Measurements from ENCODE around the gene SRPK2. TPM values are rescaled to one million over a fixed set of nuclear protein-coding genes. Genes with fewer than 3 reads are reported as not detected.
A peak's percentile ranks its signal among the peaks of the same experiment; 100 is the strongest.
"Not testable (repeated sequence)": the region's sequence is repeated elsewhere in the genome, so short reads cannot be mapped to it uniquely, and the experiment has no call there.

Gene SRPK2
- polyA plus RNA-seq, 4 donors: 12.2 to 24.7 (median 14.1) TPM

- peaks cover 6 to 18% (median 12%) of the 10 kb centered on the region in 3 donors for H3K4me1 ChIP-seq (ENCODE audit: control insufficient read depth in 3 of 3, insufficient read depth in 2 of 3, low read depth in 1 of 3, low read length in 2 of 3)
- FAIRE-seq: no peak
Observed at GRCh38 chr7:105353752-105354328, 34.9 kb downstream of the SRPK2 start.

GRCh38 chr7:105352901-105353668 lies 35.6 kb downstream of the SRPK2 start:
- no peaks in the 10 kb centered on the region for H3K27me3 ChIP-seq (ENCODE audit: control insufficient read depth in 3 of 3, insufficient read depth in 3 of 3, low read length in 3 of 3)
- H3K27ac ChIP-seq (ENCODE audit: low read depth in 1 of 3, low read length in 2 of 3): peak overlapping the region in 1 of 3 donors; percentile 76
- peak; percentile 54 to 92 for DNase-seq
- H3K4me1 ChIP-seq (ENCODE audit: control insufficient read depth in 3 of 3, insufficient read depth in 2 of 3, low read depth in 1 of 3, low read length in 2 of 3): peaks cover 6 to 18% (median 12%) of the 10 kb centered on the region in 3 donors
- 47 to 70% (median 47%) methylated on average over 4 of the region's 4 CpGs for WGBS, 3 donors
- no peaks in the 10 kb centered on the region for H3K36me3 ChIP-seq (ENCODE audit: control insufficient read depth in 3 of 3, insufficient read depth in 2 of 3, low read depth in 1 of 3, low read length in 3 of 3)
- H3K4me3 ChIP-seq (ENCODE audit: low read depth in 1 of 3, low read length in 3 of 3): no peak overlapping the region
- peaks cover 0 to 5% of the 10 kb centered on the region in 2 donors for H3K9me3 ChIP-seq (ENCODE audit: control insufficient read depth in 2 of 2, insufficient read depth in 1 of 2, low read depth in 1 of 2, low read length in 1 of 2)
- no peak for FAIRE-seq

More at GRCh38 chr7:105353752-105354328, 34.9 kb downstream of the SRPK2 start:
- peak overlapping the region in 1 of 3 donors; percentile 1 for H3K27ac ChIP-seq (ENCODE audit: low read depth in 1 of 3, low read length in 2 of 3)
- DNase-seq: peak; percentile 21 to 64
- H3K9me3 ChIP-seq (ENCODE audit: control insufficient read depth in 2 of 2, insufficient read depth in 1 of 2, low read depth in 1 of 2, low read length in 1 of 2): peaks cover 0 to 5% of the 10 kb centered on the region in 2 donors
- no peak overlapping the region for H3K4me3 ChIP-seq (ENCODE audit: low read depth in 1 of 3, low read length in 3 of 3)
- no peaks in the 10 kb centered on the region for H3K27me3 ChIP-seq (ENCODE audit: control insufficient read depth in 3 of 3, insufficient read depth in 3 of 3, low read length in 3 of 3)
- no peaks in the 10 kb centered on the region for H3K36me3 ChIP-seq (ENCODE audit: control insufficient read depth in 3 of 3, insufficient read depth in 2 of 3, low read depth in 1 of 3, low read length in 3 of 3)
- WGBS, 3 donors: 11 to 30% (median 19%) methylated on average over 5 of the region's 5 CpGs

DNA sequence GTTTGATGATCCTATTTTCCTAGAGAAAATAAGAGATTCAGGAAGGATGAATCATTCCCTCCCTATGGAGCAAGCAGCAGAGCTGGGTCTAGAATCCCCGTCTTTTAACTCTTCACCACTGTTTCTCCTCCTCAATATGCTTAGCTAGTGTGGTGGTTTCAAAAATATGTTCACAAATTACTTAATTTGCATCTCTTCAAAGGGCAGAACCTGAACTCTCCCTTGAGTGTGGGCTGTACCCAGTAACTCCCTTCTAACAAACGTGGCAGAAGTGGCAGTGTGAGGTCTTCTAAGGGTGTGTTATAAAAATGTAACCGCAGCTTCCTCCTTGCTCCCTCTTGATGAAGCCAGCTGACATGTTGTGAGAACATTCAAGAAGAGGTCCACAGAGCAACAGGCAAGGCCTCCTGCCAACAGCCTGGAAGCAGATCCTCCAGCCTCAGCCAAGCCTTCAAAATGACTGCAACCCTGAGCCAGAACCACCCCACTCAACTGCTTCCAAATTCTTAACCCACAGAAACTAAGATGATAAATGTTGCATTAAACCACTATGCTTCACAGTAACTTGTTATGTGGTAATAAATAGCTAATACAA lies 36.6 kb downstream of the SRPK2 start:
- Histone ChIP-seq H3K36me3 (ENCODE audit: control insufficient read depth in 3 of 3, insufficient read depth in 2 of 3, low read depth in 1 of 3, low read length in 3 of 3) (no peaks in the 10 kb centered on the region), H3K4me1 (ENCODE audit: control insufficient read depth in 3 of 3, insufficient read depth in 2 of 3, low read depth in 1 of 3, low read length in 2 of 3) (peaks cover 6 to 18% (median 12%) of the 10 kb centered on the region in 3 donors), H3K27ac (ENCODE audit: low read depth in 1 of 3, low read length in 2 of 3) (peak overlapping the region in 1 of 3 donors; percentile 76), H3K27me3 (ENCODE audit: control insufficient read depth in 3 of 3, insufficient read depth in 3 of 3, low read length in 3 of 3) (no peaks in the 10 kb centered on the region), H3K4me3 (ENCODE audit: low read depth in 1 of 3, low read length in 3 of 3) (no peak overlapping the region), H3K9me3 (ENCODE audit: control insufficient read depth in 2 of 2, insufficient read depth in 1 of 2, low read depth in 1 of 2, low read length in 1 of 2) (peaks cover 0 to 5% of the 10 kb centered on the region in 2 donors)
- FAIRE-seq: no peak
- DNase-seq: peak; percentile 26 to 64
- WGBS, 3 donors: 19 to 31% (median 26%) methylated on average over 3 of the region's 3 CpGs

DNA sequence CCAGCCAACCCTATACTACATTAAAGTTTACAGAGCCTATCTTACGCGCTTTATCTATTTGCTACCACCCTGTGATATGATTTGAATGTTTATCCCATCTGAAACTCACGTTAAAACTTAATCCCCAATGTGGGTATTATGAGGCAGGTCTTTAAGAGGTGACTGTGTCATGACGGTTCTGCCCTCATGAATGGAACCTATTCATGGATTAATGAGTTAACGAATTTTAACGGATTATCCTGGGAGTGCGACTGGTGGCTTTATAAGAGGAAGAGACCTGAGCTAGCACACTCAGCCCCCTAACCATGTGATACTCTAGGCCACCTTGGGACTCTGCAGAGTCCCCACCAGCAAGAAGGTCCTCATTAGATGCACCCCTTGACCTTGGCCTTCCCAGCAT lies 37.8 kb downstream of the SRPK2 start:
- H3K27me3 ChIP-seq (ENCODE audit: control insufficient read depth in 3 of 3, insufficient read depth in 3 of 3, low read length in 3 of 3): no peaks in the 10 kb centered on the region
- no peaks in the 10 kb centered on the region for H3K36me3 ChIP-seq (ENCODE audit: control insufficient read depth in 3 of 3, insufficient read depth in 2 of 3, low read depth in 1 of 3, low read length in 3 of 3)
- no peak overlapping the region for H3K4me3 ChIP-seq (ENCODE audit: low read depth in 1 of 3, low read length in 3 of 3)
- 68 to 83% (median 76%) methylated on average over 7 of the region's 7 CpGs for WGBS, 3 donors
- no peak for DNase-seq
- no peak overlapping the region for H3K27ac ChIP-seq (ENCODE audit: low read depth in 1 of 3, low read length in 2 of 3)
- peaks cover 6 to 18% (median 12%) of the 10 kb centered on the region in 3 donors for H3K4me1 ChIP-seq (ENCODE audit: control insufficient read depth in 3 of 3, insufficient read depth in 2 of 3, low read depth in 1 of 3, low read length in 2 of 3)
- peaks cover 0 to 5% of the 10 kb centered on the region in 2 donors for H3K9me3 ChIP-seq (ENCODE audit: control insufficient read depth in 2 of 2, insufficient read depth in 1 of 2, low read depth in 1 of 2, low read length in 1 of 2)
- FAIRE-seq: no peak

DNA sequence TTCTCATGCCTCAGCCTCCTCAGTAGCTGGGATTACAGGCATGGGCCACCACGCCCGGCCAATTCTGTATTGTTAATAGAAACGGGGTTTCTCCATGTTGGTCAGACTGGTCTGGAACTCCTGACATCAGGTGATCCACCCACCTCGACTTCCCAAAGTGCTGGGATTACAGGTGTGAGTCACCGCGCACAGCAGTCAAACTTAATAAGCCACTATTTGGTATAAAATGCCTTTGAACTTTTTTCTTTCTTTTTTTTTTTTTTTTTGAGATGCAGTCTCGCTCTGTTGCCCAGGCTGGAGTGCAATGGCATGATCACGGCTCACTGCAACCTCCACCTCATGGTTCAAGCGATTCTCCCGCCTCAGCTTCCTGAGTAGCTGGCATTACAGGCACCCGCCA lies 40.5 kb downstream of the SRPK2 start:
- not testable (repeated sequence) for H3K4me3 ChIP-seq (ENCODE audit: low read depth in 1 of 3, low read length in 3 of 3); H3K36me3 ChIP-seq (ENCODE audit: control insufficient read depth in 3 of 3, insufficient read depth in 2 of 3, low read depth in 1 of 3, low read length in 3 of 3); DNase-seq; FAIRE-seq; H3K27me3 ChIP-seq (ENCODE audit: control insufficient read depth in 3 of 3, insufficient read depth in 3 of 3, low read length in 3 of 3); H3K9me3 ChIP-seq (ENCODE audit: control insufficient read depth in 2 of 2, insufficient read depth in 1 of 2, low read depth in 1 of 2, low read length in 1 of 2); H3K27ac ChIP-seq (ENCODE audit: low read depth in 1 of 3, low read length in 2 of 3)
- peaks cover 6 to 12% (median 7%) of the 10 kb centered on the region in 3 donors for H3K4me1 ChIP-seq (ENCODE audit: control insufficient read depth in 3 of 3, insufficient read depth in 2 of 3, low read depth in 1 of 3, low read length in 2 of 3)
- WGBS, 3 donors: 94 to 95% (median 94%) methylated on average over 11 of the region's 11 CpGs

DNA sequence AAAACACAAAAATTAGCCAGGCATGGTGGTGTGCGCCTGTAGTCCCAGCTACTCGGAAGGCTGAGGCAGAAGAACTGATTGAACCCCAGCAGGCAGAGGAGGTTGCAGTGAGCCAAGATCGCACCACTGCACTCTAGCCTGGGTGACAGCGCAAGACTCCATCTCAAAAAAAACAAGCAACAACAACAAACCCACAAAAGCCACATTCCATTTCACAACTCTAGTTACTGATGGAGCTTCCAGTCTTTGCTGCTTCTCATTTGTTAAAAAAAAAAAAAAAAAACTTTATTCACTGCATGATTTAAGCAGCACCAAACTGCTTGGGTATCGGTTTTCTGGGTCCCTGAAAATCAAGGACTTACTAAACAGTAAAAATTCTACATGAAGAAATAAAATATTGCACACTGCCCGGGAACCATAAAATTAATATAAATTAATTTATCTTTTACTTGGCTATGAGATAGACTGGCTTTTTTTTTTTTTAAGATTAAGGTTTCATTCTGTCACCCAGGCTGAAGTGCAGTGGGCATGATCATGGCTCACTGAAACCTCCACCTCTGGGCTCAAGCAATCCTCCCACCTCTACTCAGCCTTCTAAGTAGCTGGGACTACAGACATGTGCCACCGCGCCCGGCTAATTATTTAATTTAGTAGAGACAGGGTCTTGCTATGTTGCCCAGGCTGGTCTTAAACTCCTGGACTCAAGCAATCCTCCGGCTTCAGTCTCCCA lies 42.0 kb downstream of the SRPK2 start:
- no peaks in the 10 kb centered on the region for H3K9me3 ChIP-seq (ENCODE audit: control insufficient read depth in 2 of 2, insufficient read depth in 1 of 2, low read depth in 1 of 2, low read length in 1 of 2)
- H3K4me1 ChIP-seq (ENCODE audit: control insufficient read depth in 3 of 3, insufficient read depth in 2 of 3, low read depth in 1 of 3, low read length in 2 of 3): no peaks in the 10 kb centered on the region
- H3K36me3 ChIP-seq (ENCODE audit: control insufficient read depth in 3 of 3, insufficient read depth in 2 of 3, low read depth in 1 of 3, low read length in 3 of 3): no peaks in the 10 kb centered on the region
- no peak overlapping the region for H3K4me3 ChIP-seq (ENCODE audit: low read depth in 1 of 3, low read length in 3 of 3)
- H3K27ac ChIP-seq (ENCODE audit: low read depth in 1 of 3, low read length in 2 of 3): no peak overlapping the region
- no peak for FAIRE-seq
- 87 to 95% (median 88%) methylated on average over 10 of the region's 10 CpGs for WGBS, 3 donors
- no peaks in the 10 kb centered on the region for H3K27me3 ChIP-seq (ENCODE audit: control insufficient read depth in 3 of 3, insufficient read depth in 3 of 3, low read length in 3 of 3)
- no peak for DNase-seq

DNA sequence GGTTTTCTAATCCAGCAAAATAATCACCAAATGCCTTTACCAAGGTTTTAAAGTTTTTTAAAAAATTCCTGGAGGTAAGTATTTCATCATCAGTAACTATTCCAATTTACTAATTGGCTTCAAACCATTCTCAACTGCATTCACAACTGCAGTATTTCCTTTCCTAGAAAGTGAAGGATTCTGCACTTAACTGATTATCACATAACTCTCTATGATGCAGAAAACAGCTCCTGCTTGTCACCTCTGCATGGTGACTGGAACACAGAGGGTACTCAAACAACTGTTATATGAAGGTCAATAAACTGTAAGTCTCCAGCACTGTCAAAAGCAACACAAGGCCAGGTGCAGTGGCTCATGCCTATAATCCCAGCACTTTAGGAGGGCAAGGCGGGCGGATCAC lies 42.6 kb downstream of the SRPK2 start:
- FAIRE-seq (no peak), DNase-seq (no peak)
- H3K36me3 ChIP-seq (ENCODE audit: control insufficient read depth in 3 of 3, insufficient read depth in 2 of 3, low read depth in 1 of 3, low read length in 3 of 3): no peaks in the 10 kb centered on the region
- 75 to 90% (median 88%) methylated on average over 2 of the region's 2 CpGs for WGBS, 3 donors
- no peaks in the 10 kb centered on the region for H3K27me3 ChIP-seq (ENCODE audit: control insufficient read depth in 3 of 3, insufficient read depth in 3 of 3, low read length in 3 of 3)
- no peak overlapping the region for H3K27ac ChIP-seq (ENCODE audit: low read depth in 1 of 3, low read length in 2 of 3)
- no peaks in the 10 kb centered on the region for H3K4me1 ChIP-seq (ENCODE audit: control insufficient read depth in 3 of 3, insufficient read depth in 2 of 3, low read depth in 1 of 3, low read length in 2 of 3)
- H3K9me3 ChIP-seq (ENCODE audit: control insufficient read depth in 2 of 2, insufficient read depth in 1 of 2, low read depth in 1 of 2, low read length in 1 of 2): no peaks in the 10 kb centered on the region
- no peak overlapping the region for H3K4me3 ChIP-seq (ENCODE audit: low read depth in 1 of 3, low read length in 3 of 3)

- H3K4me1 ChIP-seq (ENCODE audit: control insufficient read depth in 3 of 3, insufficient read depth in 2 of 3, low read depth in 1 of 3, low read length in 2 of 3): no peaks in the 10 kb centered on the region
- FAIRE-seq: no peak
- WGBS, 3 donors: 33 to 43% (median 40%) methylated on average over 3 of the region's 3 CpGs
- no peaks in the 10 kb centered on the region for H3K36me3 ChIP-seq (ENCODE audit: control insufficient read depth in 3 of 3, insufficient read depth in 2 of 3, low read depth in 1 of 3, low read length in 3 of 3)
- no peak overlapping the region for H3K27ac ChIP-seq (ENCODE audit: low read depth in 1 of 3, low read length in 2 of 3)
- no peaks in the 10 kb centered on the region for H3K9me3 ChIP-seq (ENCODE audit: control insufficient read depth in 2 of 2, insufficient read depth in 1 of 2, low read depth in 1 of 2, low read length in 1 of 2)
- DNase-seq: no peak
- H3K27me3 ChIP-seq (ENCODE audit: control insufficient read depth in 3 of 3, insufficient read depth in 3 of 3, low read length in 3 of 3): no peaks in the 10 kb centered on the region
- H3K4me3 ChIP-seq (ENCODE audit: low read depth in 1 of 3, low read length in 3 of 3): no peak overlapping the region
Observed at GRCh38 chr7:105345725-105346124, 43.0 kb downstream of the SRPK2 start.
